Endothelial cell of umbilical vein (primary cell): ENCODE results near the gene CALCOCO2. TPM values are rescaled to one million over a fixed set of nuclear protein-coding genes. Genes with fewer than 3 reads are reported as not detected.

ENCODE experiments used
- BruUV-seq: library from RNA; stranded (reverse); fragments of 400-500 nt; replicated peaks from 2 replicates; lab custom pipeline; 2021; lab: Mats Ljungman, UMichigan
- CTCF ChIA-PET: fragments of 300-600, 350-600 bp; sonication (Branson Sonifier 250); formaldehyde crosslinking; loops from one replicate; lab custom pipeline; 2021; ENCODE audit warnings: antibody characterized with exemption, inconsistent platforms; lab: Charles Lee
- POLR2A ChIA-PET: fragments of 300-600, 350-600 bp; sonication (Branson Sonifier 250); formaldehyde crosslinking; loops from one replicate; lab custom pipeline; 2021; ENCODE audit warnings: antibody characterized with exemption, inconsistent platforms; lab: Charles Lee
- DNase-seq: peaks from one replicate; pipeline ENCODE4 v3.0.0-alpha.2; 2011; ENCODE audit warnings: low read depth, low spot score
- FAIRE-seq: peaks from 2 replicates; lab custom pipeline; 2011; peaks lifted over from hg19 to GRCh38; lab: Jason Lieb, UNC
- H2AFZ ChIP-seq: 2 replicates; pipeline ENCODE4 v1.6.0; 2012; ENCODE audit warnings: low read depth, low read length, control low read depth, inconsistent platforms
- H3K27ac ChIP-seq: 2 replicates; pipeline ENCODE4 v1.5.1; 2011; ENCODE audit warnings: low read depth, mild to moderate bottlenecking, control low read depth, low read length, moderate library complexity; ENCODE audit not compliant: insufficient read depth
- H3K27me3 ChIP-seq, 2 experiments: 2 replicates each; pipeline versions ENCODE4 v1.6.0 to v1.6.1; 2011; ENCODE audit warnings: low read length in 2 of 2, mixed read lengths in 1 of 2; ENCODE audit not compliant: control insufficient read depth in 2 of 2, insufficient read depth in 2 of 2
- H3K36me3 ChIP-seq, 2 experiments: 2 replicates in 1 of 2; 3 replicates in 1 of 2; pipeline ENCODE4 v1.5.1; 2011; ENCODE audit warnings: low read length in 2 of 2, mild to moderate bottlenecking in 1 of 2, moderate library complexity in 1 of 2; ENCODE audit not compliant: control insufficient read depth in 2 of 2, insufficient read depth in 2 of 2; ENCODE audit errors: extremely low read depth in 1 of 2
- H3K4me1 ChIP-seq: 3 replicates; pipeline ENCODE4 v1.5.1; 2011; ENCODE audit warnings: mild to moderate bottlenecking, low read length; ENCODE audit not compliant: control insufficient read depth, insufficient read depth; ENCODE audit errors: extremely low read depth
- H3K4me2 ChIP-seq: 2 replicates; pipeline ENCODE4 v1.6.1; 2011; ENCODE audit warnings: low read length, control low read depth, mixed read lengths; ENCODE audit not compliant: insufficient read depth
- H3K4me3 ChIP-seq, 3 experiments: fragments of 200-600 bp in 1 of 3; sonication (generic), shearing (Covaris generic) in 1 of 3; replicated peaks in 1 of 3; 2 replicates each; pipeline ENCODE4 v1.5.1; 2011 to 2016; ENCODE audit warnings: control low read depth in 3 of 3, low read length in 3 of 3, mild to moderate bottlenecking in 2 of 3, inconsistent platforms in 1 of 3, low read depth in 1 of 3, moderate library complexity in 1 of 3; ENCODE audit not compliant: insufficient read depth in 1 of 3
- H3K79me2 ChIP-seq: 2 replicates; pipeline ENCODE4 v1.6.0; 2012; ENCODE audit warnings: low read length, inconsistent platforms; ENCODE audit not compliant: control insufficient read depth, insufficient read depth
- H3K9ac ChIP-seq: replicated peaks from 2 replicates; pipeline ENCODE3; 2011; ENCODE audit warnings: low read length, control low read depth; ENCODE audit not compliant: insufficient read depth; ENCODE audit errors: extremely low read depth
- H3K9me1 ChIP-seq: replicated peaks from 3 replicates; pipeline ENCODE4 v1.6.0; 2011; ENCODE audit warnings: mild to moderate bottlenecking, low read length; ENCODE audit not compliant: control insufficient read depth, insufficient read depth; ENCODE audit errors: extremely low read depth
- H3K9me3 ChIP-seq: replicated peaks from 2 replicates; pipeline ENCODE4 v1.5.1; 2012; ENCODE audit warnings: low read length, inconsistent platforms; ENCODE audit not compliant: control insufficient read depth, insufficient read depth
- H4K20me1 ChIP-seq: replicated peaks from 2 replicates; pipeline ENCODE3; 2011; ENCODE audit warnings: mild to moderate bottlenecking, low read length; ENCODE audit not compliant: control insufficient read depth, insufficient read depth; ENCODE audit errors: extremely low read depth
- EZH2 ChIP-seq: IDR thresholded peaks from 2 replicates; pipeline ENCODE4 v1.6.1; 2012; ENCODE audit warnings: borderline replicate concordance, low read depth, mild to moderate bottlenecking, moderate library complexity, low read length, inconsistent platforms; ENCODE audit not compliant: severe bottlenecking
- FOS ChIP-seq: IDR thresholded peaks from 2 replicates; pipeline ENCODE4 v1.6.1; 2011; ENCODE audit warnings: mild to moderate bottlenecking, low read length, moderate library complexity, borderline replicate concordance; ENCODE audit not compliant: insufficient read depth
- GATA2 ChIP-seq: IDR thresholded peaks from 2 replicates; pipeline ENCODE4 v1.7.0; 2011; ENCODE audit warnings: low read depth, mild to moderate bottlenecking, moderate library complexity, mixed read lengths, low read length; ENCODE audit not compliant: insufficient read length, insufficient read depth
- JUN ChIP-seq: IDR thresholded peaks from 2 replicates; pipeline ENCODE4 v1.6.1; 2011; ENCODE audit warnings: borderline replicate concordance, low read depth; ENCODE audit not compliant: insufficient read length, insufficient read depth
- MAX ChIP-seq: IDR thresholded peaks from 2 replicates; pipeline ENCODE4 v1.6.1; 2011; ENCODE audit not compliant: insufficient read depth, insufficient read length
- MYC ChIP-seq: IDR thresholded peaks from one replicate; pipeline ENCODE4 v1.6.1; 2011; ENCODE audit warnings: mild to moderate bottlenecking, low read depth, low read length
- POLR2A ChIP-seq: IDR thresholded peaks from 2 replicates; pipeline ENCODE4 v1.6.1; 2012; ENCODE audit warnings: low read depth, mild to moderate bottlenecking, control low read depth, low read length
- POLR2AphosphoS5 ChIP-seq: IDR thresholded peaks from 2 replicates; pipeline ENCODE4 v1.6.1; 2012; ENCODE audit warnings: low read depth, mild to moderate bottlenecking, control low read depth, low read length, moderate library complexity; ENCODE audit not compliant: insufficient read depth
- dilution Hi-C: fragments of 300-500 bp; cut with MboI; formaldehyde crosslinking; loops from one replicate; pipeline ENCODE4 v1.15.0; 2019; ENCODE audit warnings: low sequenced_read_pairs; ENCODE audit not compliant: extremely low pct_ligation_motif_present
- intact Hi-C: fragments of 100-400 bp; cut with micrococcal nuclease; formaldehyde crosslinking; loops from one replicate; pipeline ENCODE4 v1.10.0; 2022
- polyA plus RNA-seq, 4 experiments: library from polyadenylated mRNA; depleted of rRNA in 3 of 4; stranded (reverse) in 3 of 4; unstranded in 1 of 4; fragments of >200 nt; gene quantifications; 2 replicates each; pipeline versions ENCODE4 v1.2.1 to v1.2.3, GENCODE V29; 2011 to 2012; ENCODE audit warnings: missing spikeins in 1 of 4
- total RNA-seq: library from RNA; stranded (reverse); gene quantifications from 2 replicates; pipeline ENCODE4 v1.2.3, GENCODE V29; 2021
- TF ChIP-seq, protein P1 (sequence below), 2 donors: IDR thresholded peaks; 1 replicate in 1 of 2; 2 replicates in 1 of 2; pipeline ENCODE4 v1.5.1; 2011; ENCODE audit warnings: low read length in 2 of 2, mild to moderate bottlenecking in 2 of 2, moderate library complexity in 2 of 2, control low read depth in 1 of 2, inconsistent platforms in 1 of 2, low read depth in 1 of 2; ENCODE audit not compliant: insufficient read depth in 1 of 2; ENCODE audit errors: extremely low read depth in 1 of 2

The CALCOCO2 gene
- total and polyA plus RNA-seq, 2 donors (not counting 3 experiments of a cell fraction or from before 2014, with no cell fraction given): 20.6 to 64.9 TPM

DNA sequence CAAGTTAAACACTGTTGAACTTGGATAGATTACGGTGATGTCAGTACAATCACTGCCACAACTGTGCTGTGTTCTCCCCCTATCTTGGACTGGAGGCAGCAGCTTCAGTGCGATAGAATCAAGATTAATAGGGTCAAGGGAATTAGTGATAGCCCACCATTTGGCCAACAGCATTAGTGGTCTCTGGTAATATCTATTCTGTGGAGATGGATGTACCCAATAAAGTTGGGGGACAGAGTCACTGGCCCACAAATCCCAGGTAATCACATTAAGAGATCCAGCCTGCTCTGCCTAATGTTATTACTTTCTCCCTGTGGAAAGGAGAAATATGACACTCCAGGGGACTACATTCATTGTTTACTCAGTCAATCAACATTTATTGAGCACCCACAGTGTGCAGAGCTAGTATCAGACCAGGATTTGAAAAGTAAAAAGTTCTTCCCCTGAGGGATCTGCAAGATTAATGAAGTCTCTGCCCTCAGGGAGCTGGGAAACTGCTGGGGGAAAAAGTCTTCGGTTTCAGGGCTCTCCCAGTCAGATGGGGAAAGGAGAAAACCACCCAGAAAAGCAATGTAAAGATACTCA is 38.2 kb downstream of the CALCOCO2 start:
- Histone ChIP-seq H3K4me1 (peaks cover 18% of the 10 kb centered on the region), H3K27ac (no peak overlapping the region), H3K9me1 (no peaks in the 10 kb centered on the region), H3K27me3 (no peaks in the 10 kb centered on the region), H4K20me1 (no peaks in the 10 kb centered on the region), H3K79me2 (no peaks in the 10 kb centered on the region), H2AFZ (no peak overlapping the region), H3K9ac (no peak overlapping the region), H3K4me2 (no peak overlapping the region), H3K9me3 (no peaks in the 10 kb centered on the region), H3K4me3 (no peak overlapping the region), H3K36me3 (no peaks in the 10 kb centered on the region)
- ChIA-PET POLR2A (no interaction called here), CTCF (interaction anchor here (0.9 to 20.8 kb wide), 6 partner anchors 9 to 145 kb away, joined by 3 to 1186 read pairs (median 6); partner anchors contain the start of gene TTLL6)
- TF ChIP-seq MAX: no peak
- no peak for TF ChIP-seq EZH2
- intact Hi-C loops (no loop called here), dilution Hi-C loops (no loop called here)
- DNase-seq (no peak), FAIRE-seq (no peak)
- BruUV-seq: no TSS peak

- CTCF ChIA-PET: interaction anchor here (0.9 to 20.8 kb wide), 6 partner anchors 9 to 191 kb away, joined by 3 to 1186 read pairs (median 6); partner anchors contain the start of gene TTLL6
- BruUV-seq: no TSS peak
- intact Hi-C loops (no loop called here), dilution Hi-C loops (no loop called here)
- H3K36me3 ChIP-seq: no peaks in the 10 kb centered on the region
- POLR2A ChIA-PET: no interaction called here
- DNase-seq: no peak
- no peak overlapping the region for H3K4me2 ChIP-seq
- no peaks in the 10 kb centered on the region for H3K27me3 ChIP-seq
- peaks cover 18% of the 10 kb centered on the region for H3K4me1 ChIP-seq
- H3K9me3 ChIP-seq: no peaks in the 10 kb centered on the region
- no peaks in the 10 kb centered on the region for H4K20me1 ChIP-seq
- no peak overlapping the region for H3K27ac ChIP-seq
- TF ChIP-seq MAX (no peak), JUN (no peak), MYC (no peak), EZH2 (no peak), POLR2AphosphoS5 (no peak), FOS (no peak), POLR2A (no peak), GATA2 (no peak)
- TF ChIP-seq, protein P1, sequence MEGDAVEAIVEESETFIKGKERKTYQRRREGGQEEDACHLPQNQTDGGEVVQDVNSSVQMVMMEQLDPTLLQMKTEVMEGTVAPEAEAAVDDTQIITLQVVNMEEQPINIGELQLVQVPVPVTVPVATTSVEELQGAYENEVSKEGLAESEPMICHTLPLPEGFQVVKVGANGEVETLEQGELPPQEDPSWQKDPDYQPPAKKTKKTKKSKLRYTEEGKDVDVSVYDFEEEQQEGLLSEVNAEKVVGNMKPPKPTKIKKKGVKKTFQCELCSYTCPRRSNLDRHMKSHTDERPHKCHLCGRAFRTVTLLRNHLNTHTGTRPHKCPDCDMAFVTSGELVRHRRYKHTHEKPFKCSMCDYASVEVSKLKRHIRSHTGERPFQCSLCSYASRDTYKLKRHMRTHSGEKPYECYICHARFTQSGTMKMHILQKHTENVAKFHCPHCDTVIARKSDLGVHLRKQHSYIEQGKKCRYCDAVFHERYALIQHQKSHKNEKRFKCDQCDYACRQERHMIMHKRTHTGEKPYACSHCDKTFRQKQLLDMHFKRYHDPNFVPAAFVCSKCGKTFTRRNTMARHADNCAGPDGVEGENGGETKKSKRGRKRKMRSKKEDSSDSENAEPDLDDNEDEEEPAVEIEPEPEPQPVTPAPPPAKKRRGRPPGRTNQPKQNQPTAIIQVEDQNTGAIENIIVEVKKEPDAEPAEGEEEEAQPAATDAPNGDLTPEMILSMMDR (IDR thresholded peaks at IDR 0.05; ENCODE audit: extremely low read depth in 1 of 2, insufficient read depth in 1 of 2, low read depth in 1 of 2, low read length in 2 of 2): no peak
- no peak for FAIRE-seq
- H3K79me2 ChIP-seq: no peaks in the 10 kb centered on the region
- H2AFZ ChIP-seq: no peak overlapping the region
- no peaks in the 10 kb centered on the region for H3K9me1 ChIP-seq
- no peak overlapping the region for H3K9ac ChIP-seq
- H3K4me3 ChIP-seq: no peak overlapping the region
Measured at GRCh38 chr17:48869821-48870318, 39.0 kb downstream of the CALCOCO2 start.
